ENCODE data around the gene AP2B1.

GRCh38 chr17:35537601-35538141 is 49.5 kb upstream of the AP2B1 start, which contains the start of gene SLFN12L:
- TF ChIP-seq CTCF (IDR thresholded peaks at IDR 0.05) (no peak), POLR2A (IDR thresholded peaks at IDR 0.05) (no peak)

Measured in esophagus squamous epithelium (tissue), 4 donors.